Natural killer cell (primary cell): ENCODE measurements around the gene KLHDC1. TPM values are rescaled to one million over a fixed set of nuclear protein-coding genes. Genes with fewer than 3 reads are reported as not detected.
"Not testable (repeated sequence)": the region's sequence is repeated elsewhere in the genome, so short reads cannot be mapped to it uniquely, and the experiment has no call there.

Experiments used
- ATAC-seq, 3 donors: fragments of 150-1000 bp in 2 of 3; fragments of 200-7000 bp in 1 of 3; cut with Tn5 transposase; 1 replicate in 1 of 3; 2 replicates in 2 of 3; pipeline ENCODE4 v1.10.0; 2021; ENCODE audit warnings: mild to moderate bottlenecking in 2 of 3, moderate library complexity in 2 of 3
- DNase-seq, 2 donors: peaks; one replicate each; pipeline versions ENCODE4 v3.0.0 to v3.0.0-alpha.2; 2013 to 2021; ENCODE audit warnings: mixed read lengths in 1 of 2
- H3K27ac ChIP-seq: one replicate; pipeline ENCODE4 v1.5.1; 2013; ENCODE audit warnings: mild to moderate bottlenecking, low read length
- H3K27me3 ChIP-seq: one replicate; pipeline ENCODE4 v1.6.1; 2013; ENCODE audit warnings: low read length; ENCODE audit not compliant: control insufficient read depth, insufficient read depth
- H3K36me3 ChIP-seq: one replicate; pipeline ENCODE4 v1.6.1; 2013; ENCODE audit warnings: low read length; ENCODE audit not compliant: control insufficient read depth, insufficient read depth
- H3K4me1 ChIP-seq: one replicate; pipeline ENCODE4 v1.6.1; 2013; ENCODE audit warnings: low read length; ENCODE audit not compliant: control insufficient read depth, insufficient read depth
- H3K4me3 ChIP-seq: one replicate; pipeline ENCODE4 v1.5.1; 2013; ENCODE audit warnings: low read length
- H3K9me3 ChIP-seq: one replicate; pipeline ENCODE4 v1.6.1; 2013; ENCODE audit warnings: low read length; ENCODE audit not compliant: control insufficient read depth, insufficient read depth
- H3K27ac Mint-ChIP-seq, 2 donors: one replicate each; pipeline ENCODE4 v1.8.0; 2022; ENCODE audit warnings: mild to moderate bottlenecking in 2 of 2, mixed read lengths in 2 of 2, moderate library complexity in 1 of 2
- H3K27me3 Mint-ChIP-seq, 2 donors: one replicate each; pipeline ENCODE4 v1.8.0; 2022; ENCODE audit warnings: low read depth in 2 of 2, mixed read lengths in 2 of 2
- H3K36me3 Mint-ChIP-seq: one replicate; pipeline ENCODE4 v1.8.0; 2022; ENCODE audit warnings: mixed read lengths
- H3K4me1 Mint-ChIP-seq, 2 donors: one replicate each; pipeline ENCODE4 v1.8.0; 2022; ENCODE audit warnings: mixed read lengths in 2 of 2
- H3K4me3 Mint-ChIP-seq: one replicate; pipeline ENCODE4 v1.8.0; 2022; ENCODE audit warnings: mild to moderate bottlenecking, moderate library complexity, mixed read lengths
- H3K9me3 Mint-ChIP-seq, 2 donors: one replicate each; pipeline ENCODE4 v1.8.0; 2022; ENCODE audit warnings: mixed read lengths in 2 of 2
- CTCF ChIP-seq: fragments of 200-600 bp; IDR thresholded peaks from one replicate; pipeline ENCODE4 v1.8.0; 2022; ENCODE audit warnings: antibody characterized with exemption
- WGBS: methylation state at CpG from one replicate; pipeline ENCODE4 v1.1.7; 2013; ENCODE audit warnings: missing lambda C conversion rate; ENCODE audit not compliant: insufficient coverage; 5-methylcytosine and 5-hydroxymethylcytosine counted together
- intact Hi-C: fragments of 100-400 bp; cut with micrococcal nuclease; formaldehyde crosslinking; loops from one replicate; pipeline ENCODE4 v1.14.2; 2022
- total RNA-seq, 4 donors: library from RNA; stranded (reverse); fragments of 120-200 nt in 1 of 4; gene quantifications; one replicate each; pipeline versions ENCODE4 v1.2.3 to v1.2.4, GENCODE V29; 2013 to 2022

The KLHDC1 gene
- total RNA-seq, 3 donors from 2014 or later (not counting 1 experiment from before 2014, with no cell fraction given), result 6.3 to 7.0 (median 6.9) TPM

DNA sequence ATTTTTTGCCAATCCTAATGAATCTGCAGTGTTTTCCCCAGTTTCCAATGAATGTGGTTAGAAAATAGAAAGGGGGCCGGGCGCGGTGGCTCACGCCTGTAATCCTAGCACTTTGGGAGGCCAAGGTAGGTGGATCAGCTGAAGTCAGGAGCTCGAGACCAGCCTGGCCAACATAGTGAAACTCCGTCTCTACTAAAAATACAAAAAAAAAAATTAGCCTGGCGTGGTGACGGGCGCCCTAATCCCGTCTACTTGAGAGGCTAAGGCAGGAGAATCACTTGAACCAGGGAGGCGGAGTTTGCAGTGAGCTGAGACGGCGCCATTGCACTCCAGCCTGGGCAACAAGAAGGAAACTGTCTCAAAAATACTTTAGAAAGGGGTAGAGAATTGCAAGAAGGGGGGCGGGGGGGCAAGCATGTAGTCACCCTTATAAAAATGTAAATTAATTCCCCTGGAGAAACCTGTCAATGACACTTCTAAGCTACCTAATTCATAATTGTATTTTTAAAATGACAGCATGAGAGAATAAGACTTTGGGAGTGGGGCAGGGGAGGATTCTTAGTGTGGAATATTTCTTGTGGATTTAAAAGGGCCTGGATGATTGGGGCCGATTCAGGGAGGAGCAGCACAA, 76.8 kb downstream of the KLHDC1 start:
- Histone ChIP-seq H3K36me3 (peaks cover 9% of the 10 kb centered on the region), H3K4me1 (peaks cover 22% of the 10 kb centered on the region), H3K27me3 (no peaks in the 10 kb centered on the region), H3K27ac (no peak overlapping the region), H3K4me3 (no peak overlapping the region), H3K9me3 (no peaks in the 10 kb centered on the region)
- H3K27me3 Mint-ChIP-seq, result no peaks in the 10 kb centered on the region
- peak overlapping the region; percentile 97 for H3K27ac Mint-ChIP-seq
- H3K36me3 Mint-ChIP-seq, result no peaks in the 10 kb centered on the region
- ATAC-seq (no peak), DNase-seq (no peak)
- no peaks in the 10 kb centered on the region for H3K9me3 Mint-ChIP-seq
- no peak for TF ChIP-seq CTCF
- peak overlapping the region; percentile 96 for H3K4me3 Mint-ChIP-seq
- WGBS, result 92% methylated on average over 14 of the region's 15 CpGs
- intact Hi-C loops, result loop anchor here (2.0 kb wide), 1 partner anchor 77 kb away; the partner anchor contains the start of gene KLHDC1
- H3K4me1 Mint-ChIP-seq, result peaks cover 24 to 30% of the 10 kb centered on the region in 2 donors

DNA sequence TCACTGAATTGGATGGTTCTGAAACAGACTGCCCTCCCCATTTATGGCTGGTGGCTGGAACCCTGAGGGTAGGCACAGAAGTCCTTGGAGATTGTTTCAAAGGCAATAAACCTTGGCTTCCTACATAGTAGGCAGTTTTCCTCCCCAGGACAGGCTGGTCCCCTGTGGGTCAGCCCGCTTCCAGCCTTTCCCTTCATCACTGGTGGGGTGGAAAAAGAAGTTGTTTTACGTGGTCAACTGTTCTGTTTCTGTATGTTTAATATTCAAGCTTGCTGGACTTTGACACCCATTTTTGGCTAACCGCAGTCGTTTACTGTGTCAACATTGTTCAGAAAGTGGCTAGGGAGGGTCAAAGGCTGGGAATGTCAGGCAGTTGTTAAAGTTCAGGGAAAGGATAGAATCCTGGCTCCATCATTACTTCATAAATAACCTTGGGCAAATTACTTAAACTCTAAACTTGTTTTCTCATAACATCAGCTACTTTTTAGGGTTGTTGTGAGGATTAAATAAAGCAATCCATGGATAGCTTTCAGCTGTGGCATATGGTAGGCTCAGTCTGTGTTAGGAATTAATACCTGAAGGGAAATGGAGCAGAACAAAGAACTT, 77.4 kb downstream of the KLHDC1 start:
- Histone ChIP-seq H3K4me3 (no peak overlapping the region), H3K27me3 (no peaks in the 10 kb centered on the region), H3K9me3 (no peaks in the 10 kb centered on the region), H3K27ac (no peak overlapping the region), H3K36me3 (peaks cover 15% of the 10 kb centered on the region), H3K4me1 (peaks cover 22% of the 10 kb centered on the region)
- Mint-ChIP-seq H3K4me1 (peaks cover 24 to 30% of the 10 kb centered on the region in 2 donors), H3K9me3 (no peaks in the 10 kb centered on the region), H3K27me3 (no peaks in the 10 kb centered on the region), H3K36me3 (no peaks in the 10 kb centered on the region), H3K27ac (peak overlapping the region; percentile 97), H3K4me3 (peak overlapping the region; percentile 65)
- DNase-seq, result no peak
- intact Hi-C loops, result no loop called here
- no peak for TF ChIP-seq CTCF
- ATAC-seq, result no peak
- 93% methylated on average over 4 of the region's 4 CpGs for WGBS

- DNase-seq, H3K4me3 Mint-ChIP-seq, H3K4me3 ChIP-seq, ATAC-seq, H3K27me3 Mint-ChIP-seq, H3K27me3 ChIP-seq, intact Hi-C loops, H3K27ac ChIP-seq, H3K9me3 Mint-ChIP-seq, H3K36me3 Mint-ChIP-seq, H3K9me3 ChIP-seq: not testable (repeated sequence)
- Mint-ChIP-seq H3K4me1 (peaks cover 23 to 35% of the 10 kb centered on the region in 2 donors), H3K27ac (peak overlapping the region; percentile 97)
- Histone ChIP-seq H3K4me1 (peaks cover 21% of the 10 kb centered on the region), H3K36me3 (peaks cover 17% of the 10 kb centered on the region)
- WGBS, result 98% methylated on average over 10 of the region's 10 CpGs
These were observed 78.8 kb downstream of the KLHDC1 start for GRCh38 chr14:49771691-49772090.

DNA sequence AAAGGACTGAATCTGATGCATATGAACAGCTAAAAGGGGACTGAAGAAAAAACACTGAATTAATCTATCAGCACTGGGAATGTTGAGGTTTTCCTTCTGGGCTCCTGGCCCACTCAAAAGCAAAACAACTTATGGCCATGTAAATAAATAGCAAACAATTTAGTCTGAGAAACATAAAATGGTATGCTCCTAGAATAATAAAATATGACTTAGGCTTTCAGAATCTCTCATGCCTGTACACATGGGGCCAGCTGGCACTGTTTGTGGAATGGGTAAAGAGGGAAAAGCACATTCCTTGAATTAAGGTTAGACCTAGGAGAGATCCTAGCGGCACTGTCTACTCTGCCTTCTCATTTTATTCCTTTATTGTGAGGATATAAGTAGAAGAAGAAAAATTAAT, 81.2 kb downstream of the KLHDC1 start:
- no peak for DNase-seq
- no peaks in the 10 kb centered on the region for H3K27me3 ChIP-seq
- H3K9me3 ChIP-seq, result no peaks in the 10 kb centered on the region
- H3K4me3 Mint-ChIP-seq, result no peak overlapping the region
- H3K4me3 ChIP-seq, result no peak overlapping the region
- TF ChIP-seq CTCF, result no peak
- H3K27ac Mint-ChIP-seq, result peak overlapping the region in 1 of 2 donors; percentile 1
- no peaks in the 10 kb centered on the region for H3K9me3 Mint-ChIP-seq
- H3K27ac ChIP-seq, result no peak overlapping the region
- H3K27me3 Mint-ChIP-seq, result no peaks in the 10 kb centered on the region
- H3K4me1 ChIP-seq, result peaks cover 13% of the 10 kb centered on the region
- H3K36me3 ChIP-seq, result peaks cover 37% of the 10 kb centered on the region
- intact Hi-C loops, result no loop called here
- WGBS, result no CpG with 5 or more reads among the region's 1 CpG
- peaks cover under 1% of the 10 kb centered on the region for H3K36me3 Mint-ChIP-seq
- H3K4me1 Mint-ChIP-seq, result peaks cover 11 to 17% of the 10 kb centered on the region in 2 donors
- no peak for ATAC-seq
